Loucy (cell line): ENCODE measurements around the gene KRT6C.

Experiments
- H2AFZ ChIP-seq: fragments of 200-600 bp; sonication (generic); 2 replicates; pipeline ENCODE4 v1.6.0; 2016; ENCODE audit warnings: antibody characterized with exemption, mild to moderate bottlenecking, low read length, moderate library complexity
- H3F3A ChIP-seq: fragments of 200-600 bp; 2 replicates; pipeline ENCODE4 v1.6.0; 2016; ENCODE audit warnings: antibody characterized with exemption, low read depth, mild to moderate bottlenecking
- H3K27me3 ChIP-seq: fragments of 200-600 bp; sonication (generic); 2 replicates; pipeline ENCODE4 v1.6.1; 2014; ENCODE audit warnings: low read length, mild to moderate bottlenecking; ENCODE audit not compliant: insufficient read depth, poor library complexity, severe bottlenecking
- H3K36me3 ChIP-seq: fragments of 200-600 bp; sonication (generic); 2 replicates; pipeline ENCODE4 v1.6.1; 2016; ENCODE audit warnings: low read length; ENCODE audit not compliant: insufficient read depth
- H3K4me1 ChIP-seq: fragments of 200-600 bp; sonication (generic); 2 replicates; pipeline ENCODE4 v1.5.1; 2014; ENCODE audit warnings: low read length, mild to moderate bottlenecking; ENCODE audit not compliant: insufficient read depth, poor library complexity, severe bottlenecking
- H3K4me2 ChIP-seq: fragments of 200-600 bp; sonication (generic); 2 replicates; pipeline ENCODE4 v1.6.0; 2014; ENCODE audit warnings: antibody characterized with exemption, low read length, low read depth, mild to moderate bottlenecking; ENCODE audit not compliant: poor library complexity, severe bottlenecking
- H3K4me3 ChIP-seq: fragments of 200-600 bp; sonication (generic); 2 replicates; pipeline ENCODE4 v1.5.1; 2014; ENCODE audit warnings: low read length, mild to moderate bottlenecking, mixed read lengths; ENCODE audit not compliant: poor library complexity, severe bottlenecking
- H3K79me2 ChIP-seq: fragments of 200-600 bp; sonication (generic); 2 replicates; pipeline ENCODE4 v1.6.1; 2014; ENCODE audit warnings: low read length; ENCODE audit not compliant: insufficient read depth
- H3K9ac ChIP-seq: fragments of 200-600 bp; sonication (generic); 2 replicates; pipeline ENCODE4 v1.6.0; 2014; ENCODE audit warnings: mild to moderate bottlenecking, low read depth, low read length, moderate library complexity; ENCODE audit not compliant: poor library complexity, severe bottlenecking
- H3K9me2 ChIP-seq: fragments of 200-600 bp; sonication (generic); replicated peaks from 2 replicates; pipeline ENCODE4 v1.6.1; 2016; ENCODE audit warnings: low read depth, low read length, mixed read lengths
- H3K9me3 ChIP-seq: fragments of 200-600 bp; sonication (generic); 2 replicates; pipeline ENCODE4 v1.6.1; 2014; ENCODE audit warnings: mild to moderate bottlenecking, antibody characterized with exemption, low read length, low read depth; ENCODE audit not compliant: insufficient read depth
- H4K20me1 ChIP-seq: fragments of 200-600 bp; sonication (generic); 2 replicates; pipeline ENCODE4 v1.6.0; 2014; ENCODE audit warnings: antibody characterized with exemption, low read length, mild to moderate bottlenecking; ENCODE audit not compliant: insufficient read depth, poor library complexity, severe bottlenecking
- CTCF ChIP-seq: fragments of 200-600 bp; sonication (generic); conservative IDR thresholded peaks from 2 replicates; pipeline ENCODE4 v1.5.1; 2014; ENCODE audit warnings: mild to moderate bottlenecking, antibody characterized with exemption, low read length
- EZH2phosphoT487 ChIP-seq: fragments of 200-600 bp; IDR thresholded peaks from 2 replicates; pipeline ENCODE4 v1.6.1; 2018; ENCODE audit warnings: antibody characterized with exemption, mild to moderate bottlenecking, moderate library complexity, borderline replicate concordance

Gene KRT6C

GRCh38 chr12:52498946-52499345, 25.3 kb upstream of the KRT6C start:
- H3K79me2 ChIP-seq, result no peaks in the 10 kb centered on the region
- H3K4me2 ChIP-seq, result no peak overlapping the region
- H3K9me3 ChIP-seq, result 0 out of 2 replicates have a peak, but pooled peaks cover 3% of the 10 kb centered on the region
- no peak overlapping the region for H3K4me3 ChIP-seq
- no peaks in the 10 kb centered on the region for H3K36me3 ChIP-seq
- no peaks in the 10 kb centered on the region for H3K4me1 ChIP-seq
- no peaks in the 10 kb centered on the region for H4K20me1 ChIP-seq
- no peak overlapping the region for H2AFZ ChIP-seq
- H3K9me2 ChIP-seq, result no peaks in the 10 kb centered on the region
- H3K9ac ChIP-seq, result no peak overlapping the region
- no peaks in the 10 kb centered on the region for H3K27me3 ChIP-seq
- H3F3A ChIP-seq, result no peaks in the 10 kb centered on the region
- TF ChIP-seq EZH2phosphoT487 (no peak), CTCF (no peak)

GRCh38 chr12:52497975-52498374, 24.4 kb upstream of the KRT6C start:
- Histone ChIP-seq H2AFZ (no peak overlapping the region), H3K27me3 (no peaks in the 10 kb centered on the region), H3K9me3 (0 out of 2 replicates have a peak, but pooled peaks cover 3% of the 10 kb centered on the region), H4K20me1 (no peaks in the 10 kb centered on the region), H3K36me3 (no peaks in the 10 kb centered on the region), H3K4me1 (no peaks in the 10 kb centered on the region), H3F3A (no peaks in the 10 kb centered on the region), H3K9me2 (no peaks in the 10 kb centered on the region), H3K79me2 (no peaks in the 10 kb centered on the region), H3K4me2 (no peak overlapping the region), H3K4me3 (no peak overlapping the region), H3K9ac (no peak overlapping the region)
- TF ChIP-seq CTCF, result no peak
- TF ChIP-seq EZH2phosphoT487, result no peak

- H3K9ac ChIP-seq, result no peak overlapping the region
- no peaks in the 10 kb centered on the region for H3K27me3 ChIP-seq
Observed at GRCh38 chr12:52496590-52497071, 23.0 kb upstream of the KRT6C start.

More at GRCh38 chr12:52496590-52497071, 23.0 kb upstream of the KRT6C start:
- no peaks in the 10 kb centered on the region for H3F3A ChIP-seq
- H2AFZ ChIP-seq, result no peak overlapping the region
- H3K4me2 ChIP-seq, result no peak overlapping the region
- no peaks in the 10 kb centered on the region for H3K36me3 ChIP-seq
- no peaks in the 10 kb centered on the region for H3K79me2 ChIP-seq
- no peaks in the 10 kb centered on the region for H3K4me1 ChIP-seq
- H3K9me3 ChIP-seq, result no peaks in the 10 kb centered on the region
- H3K4me3 ChIP-seq, result no peak overlapping the region
- no peaks in the 10 kb centered on the region for H3K9me2 ChIP-seq
- no peak for TF ChIP-seq CTCF
- TF ChIP-seq EZH2phosphoT487, result no peak
- no peaks in the 10 kb centered on the region for H4K20me1 ChIP-seq
